ENCODE data around the gene SPDYC. TPM values are rescaled to one million over a fixed set of nuclear protein-coding genes. Genes with fewer than 3 reads are reported as not detected.

Gene SPDYC
- total and polyA plus RNA-seq, 2 of the 13 experiments (the other 11 are each of a cell fraction or from before 2014, with no cell fraction given), result 0.15 to 0.33 TPM

GRCh38 chr11:65180877-65181568 lies 11.0 kb downstream of the SPDYC start (continued):
- 0 out of 2 replicates have a peak, but pooled peaks have one; percentile 19 for TF ChIP-seq ELF3 (CRISPR knock-in tag; IDR thresholded peaks at IDR 0.05)
- no peak for TF ChIP-seq ZNF496 (CRISPR knock-in tag; IDR thresholded peaks at IDR 0.05; ENCODE audit: insufficient replicate concordance)
- peak; percentile 93 to 95 for TF ChIP-seq HMGXB4 (CRISPR knock-in tag; IDR thresholded peaks at IDR 0.05; ENCODE audit: borderline replicate concordance in 1 of 2, low read depth in 1 of 2)
- no peak for TF ChIP-seq ZNF260 (CRISPR knock-in tag; IDR thresholded peaks at IDR 0.05; ENCODE audit: borderline replicate concordance, low read depth)

- under 1% methylated on average over 18 of the region's 43 CpGs for WGBS (ENCODE audit: low lambda C conversion rate)
- peak within 1 kb of the TSS; percentile 86 for H3K9ac ChIP-seq (ENCODE audit: insufficient read depth, low read depth, low read length)
- no peaks in the 10 kb centered on the region for H4K20me1 ChIP-seq (ENCODE audit: insufficient read depth, low read length)
- no peak within 1 kb of the TSS for H2AFZ ChIP-seq (ENCODE audit: low read length)
- H3K27me3 ChIP-seq (ENCODE audit: control insufficient read depth in 1 of 2, insufficient read depth in 2 of 2, low read length in 2 of 2), result no peaks in the 10 kb centered on the region; a peak in 1 of 5 replicates
- ChIA-PET POLR2A (interaction anchor here (0.6 to 6.2 kb wide), 24 partner anchors 8 to 343 kb away, joined by 3 to 85 read pairs (median 4); partner anchors contain the start of genes ARL2, DPF2, FAU and MRPL49), CTCF (ENCODE audit: low intra/inter-chr PET ratio, low total read pairs) (interaction anchor here (1.8 to 2.8 kb wide), 3 partner anchors 64 to 71 kb away, joined by 9 to 11 read pairs (median 9); partner anchors contain the start of genes TM7SF2 and ZNHIT2)
- peak within 1 kb of the TSS; percentile 93 for H3K4me2 ChIP-seq (ENCODE audit: low read depth, low read length)
- H3K36me3 ChIP-seq (replicated peaks in 1 of 2; ENCODE audit: control insufficient read depth in 1 of 2, insufficient read depth in 2 of 2, low read length in 2 of 2), result peaks cover 1 to 12% of the 10 kb centered on the region in 2 experiments; a peak in 3 of 5 replicates
- peak; percentile 74 for DNase-seq (ENCODE audit: low spot score)
- no peak for FAIRE-seq
- intact Hi-C loops (cut with micrococcal nuclease; ENCODE audit: unreplicated experiment), result loop anchor here (1.0 to 2.0 kb wide), 3 partner anchors 15 to 69 kb away; no protein-coding TSS in a partner anchor
- H3K4me3 ChIP-seq (replicated peaks in 1 of 3; ENCODE audit: insufficient read depth in 1 of 3, low read depth in 2 of 3, low read length in 3 of 3), result peak within 1 kb of the TSS; percentile 82 to 94 (median 91)
- H3K79me2 ChIP-seq (ENCODE audit: insufficient read depth, low read length), result peaks cover 14% of the 10 kb centered on the region
- no TSS peak for BruUV-seq (replicated peaks)
- in situ Hi-C loops (cut with HindIII; ENCODE audit: extremely low pct_ligation_motif_present, low pct_unique_long_range_greater_than_20kb), result loop anchor here (5.0 kb wide), 1 partner anchor 69 kb away; the partner anchor contains the start of gene TM7SF2
- H3K27ac ChIP-seq (ENCODE audit: extremely low read length, insufficient read depth, low read length), result peak within 1 kb of the TSS; percentile 77
- H3K4me1 ChIP-seq (ENCODE audit: insufficient read depth, low read length), result peaks cover 25% of the 10 kb centered on the region
- no peaks in the 10 kb centered on the region for H3K9me3 ChIP-seq (ENCODE audit: low read length)
- ATAC-seq, result peak; percentile 62
- TF ChIP-seq SPEN (CRISPR knock-in tag; IDR thresholded peaks at IDR 0.05; ENCODE audit: low read depth) (peak; percentile 20; the same call in 1 of the 2 replicates), MTF2 (CRISPR knock-in tag; IDR thresholded peaks at IDR 0.05; ENCODE audit: borderline replicate concordance) (no peak), DMTF1 (CRISPR knock-in tag; IDR thresholded peaks at IDR 0.05) (no peak), ZBTB4 (CRISPR knock-in tag; IDR thresholded peaks at IDR 0.05; ENCODE audit: borderline replicate concordance) (no peak), TP53 (CRISPR knock-in tag; conservative IDR thresholded peaks at IDR 0.05) (no peak), ZNF780A (CRISPR knock-in tag; IDR thresholded peaks at IDR 0.05) (no peak), ZMYM3 (CRISPR knock-in tag; IDR thresholded peaks at IDR 0.05) (no peak)
Measured at GRCh38 chr11:65181569-65182257, 11.7 kb downstream of the SPDYC start, which contains the start of gene CAPN1. TSS of gene CAPN1 (plus strand) at chr11:65181928. CDS start at chr11:65182702, 774 bp downstream.

Data from HepG2 (cell line).